H9 (cell line): Measurements from ENCODE around the gene RHOJ. TPM values are rescaled to one million over a fixed set of nuclear protein-coding genes. Genes with fewer than 3 reads are reported as not detected.

Experiments
- DNase-seq: peaks from one replicate; pipeline ENCODE4 v3.0.0-alpha.2; 2017
- H2AFZ ChIP-seq: one replicate; pipeline ENCODE4 v1.6.1; 2013; ENCODE audit warnings: mild to moderate bottlenecking, low read length, control low read depth, moderate library complexity
- H2AK5ac ChIP-seq: 2 replicates; pipeline ENCODE4 v1.6.1; 2013; ENCODE audit warnings: low read length, control low read depth, mixed read lengths; ENCODE audit not compliant: insufficient read length
- H2BK120ac ChIP-seq: one replicate; pipeline ENCODE4 v1.6.1; 2013; ENCODE audit warnings: low read depth, mild to moderate bottlenecking, low read length, control low read depth, inconsistent platforms; ENCODE audit not compliant: poor library complexity, severe bottlenecking
- H2BK12ac ChIP-seq: 2 replicates; pipeline ENCODE4 v1.6.1; 2013; ENCODE audit warnings: low read length, control low read depth, mixed read lengths, low read depth; ENCODE audit not compliant: insufficient read length
- H2BK15ac ChIP-seq: 2 replicates; pipeline ENCODE4 v1.6.1; 2013; ENCODE audit warnings: low read depth, low read length, control low read depth
- H2BK20ac ChIP-seq: one replicate; pipeline ENCODE4 v1.6.1; 2013; ENCODE audit warnings: low read depth, mild to moderate bottlenecking, low read length, control low read depth, inconsistent platforms; ENCODE audit not compliant: poor library complexity, severe bottlenecking
- H2BK5ac ChIP-seq: 2 replicates; pipeline ENCODE4 v1.6.1; 2013; ENCODE audit warnings: low read length, control low read depth, mixed read lengths; ENCODE audit not compliant: insufficient read length
- H3K14ac ChIP-seq: 2 replicates; pipeline ENCODE4 v1.6.1; 2013; ENCODE audit warnings: low read length, control low read depth; ENCODE audit not compliant: insufficient read depth
- H3K18ac ChIP-seq: 2 replicates; pipeline ENCODE4 v1.6.1; 2013; ENCODE audit warnings: low read depth, mild to moderate bottlenecking, mixed read lengths, low read length, control low read depth; ENCODE audit not compliant: insufficient read length
- H3K23ac ChIP-seq: 2 replicates; pipeline ENCODE4 v1.6.1; 2013; ENCODE audit warnings: low read length, control low read depth, mixed read lengths, low read depth; ENCODE audit not compliant: insufficient read length
- H3K23me2 ChIP-seq: 2 replicates; pipeline ENCODE4 v1.6.1; 2013; ENCODE audit warnings: low read depth, mild to moderate bottlenecking, mixed read lengths, low read length, control low read depth; ENCODE audit not compliant: insufficient read length, poor library complexity, severe bottlenecking
- H3K27ac ChIP-seq: 2 replicates; pipeline ENCODE4 v1.5.1; 2013; ENCODE audit warnings: low read length, control low read depth, mixed read lengths, low read depth; ENCODE audit not compliant: insufficient read length
- H3K27me3 ChIP-seq: 2 replicates; pipeline ENCODE4 v1.6.1; 2013; ENCODE audit warnings: low read length, control low read depth, inconsistent platforms; ENCODE audit not compliant: insufficient read depth
- H3K4ac ChIP-seq: 2 replicates; pipeline ENCODE4 v1.6.1; 2013; ENCODE audit warnings: low read depth, mild to moderate bottlenecking, control low read depth, inconsistent platforms, low read length, moderate library complexity
- H3K4me1 ChIP-seq: 2 replicates; pipeline ENCODE4 v1.6.1; 2013; ENCODE audit warnings: low read length, control low read depth, inconsistent platforms; ENCODE audit not compliant: insufficient read depth
- H3K4me2 ChIP-seq: 2 replicates; pipeline ENCODE4 v1.6.1; 2013; ENCODE audit warnings: low read length, control low read depth, mixed read lengths; ENCODE audit not compliant: insufficient read length, insufficient read depth
- H3K56ac ChIP-seq: 2 replicates; pipeline ENCODE4 v1.6.1; 2013; ENCODE audit warnings: low read depth, mild to moderate bottlenecking, mixed read lengths, low read length, control low read depth; ENCODE audit not compliant: insufficient read length
- H3K79me1 ChIP-seq: 2 replicates; pipeline ENCODE4 v1.6.1; 2013; ENCODE audit warnings: low read depth, mild to moderate bottlenecking, moderate library complexity, low read length, control low read depth, inconsistent platforms; ENCODE audit not compliant: insufficient read depth, poor library complexity, severe bottlenecking
- H3K79me2 ChIP-seq: 2 replicates; pipeline ENCODE4 v1.6.1; 2013; ENCODE audit warnings: low read length, control low read depth, inconsistent platforms; ENCODE audit not compliant: insufficient read depth
- H3K9ac ChIP-seq: 2 replicates; pipeline ENCODE4 v1.6.1; 2013; ENCODE audit warnings: low read length, control low read depth, mixed read lengths; ENCODE audit not compliant: insufficient read length; ENCODE audit errors: extremely low read depth
- H3K9me3 ChIP-seq: one replicate; pipeline ENCODE4 v1.6.1; 2013; ENCODE audit warnings: low read depth, low read length, inconsistent platforms; ENCODE audit not compliant: control insufficient read depth
- H3T11ph ChIP-seq: one replicate; pipeline ENCODE4 v1.6.1; 2013; ENCODE audit warnings: mild to moderate bottlenecking, low read length, control low read depth, inconsistent platforms
- H4K20me1 ChIP-seq: one replicate; pipeline ENCODE4 v1.6.1; 2013; ENCODE audit not compliant: control insufficient read depth, insufficient read length, insufficient read depth
- H4K5ac ChIP-seq: 2 replicates; pipeline ENCODE4 v1.6.1; 2013; ENCODE audit warnings: low read depth, mild to moderate bottlenecking, mixed read lengths, low read length, control low read depth; ENCODE audit not compliant: insufficient read length
- H4K8ac ChIP-seq: replicated peaks from 2 replicates; pipeline ENCODE4 v1.6.1; 2013; ENCODE audit warnings: low read length, control low read depth, mixed read lengths, low read depth; ENCODE audit not compliant: insufficient read length
- H4K91ac ChIP-seq: 2 replicates; pipeline ENCODE4 v1.6.1; 2013; ENCODE audit warnings: low read depth, mild to moderate bottlenecking, moderate library complexity, mixed read lengths, low read length, control low read depth; ENCODE audit not compliant: insufficient read length
- H3K27ac Mint-ChIP-seq, 3 experiments: 2 replicates in 2 of 3; 3 replicates in 1 of 3; pipeline ENCODE4 v1.8.0; 2020 to 2021; ENCODE audit warnings: mixed read lengths in 3 of 3, mild to moderate bottlenecking in 1 of 3, moderate library complexity in 1 of 3
- H3K27me3 Mint-ChIP-seq: 2 replicates; pipeline ENCODE4 v1.8.0; 2021; ENCODE audit warnings: low read depth, mild to moderate bottlenecking, moderate library complexity, mixed read lengths
- H3K36me3 Mint-ChIP-seq, 3 experiments: 2 replicates in 2 of 3; 3 replicates in 1 of 3; pipeline ENCODE4 v1.8.0; 2020 to 2021; ENCODE audit warnings: low read depth in 3 of 3, mixed read lengths in 3 of 3; ENCODE audit not compliant: insufficient read depth in 1 of 3
- H3K4me1 Mint-ChIP-seq, 2 experiments: 2 replicates each; pipeline ENCODE4 v1.8.0; 2020; ENCODE audit warnings: mixed read lengths in 2 of 2
- H3K4me3 Mint-ChIP-seq, 2 experiments: 2 replicates in 1 of 2; 3 replicates in 1 of 2; pipeline ENCODE4 v1.8.0; 2020 to 2021; ENCODE audit warnings: mild to moderate bottlenecking in 2 of 2, mixed read lengths in 2 of 2, moderate library complexity in 1 of 2
- H3K9me3 Mint-ChIP-seq, 2 experiments: 2 replicates in 1 of 2; 3 replicates in 1 of 2; pipeline ENCODE4 v1.8.0; 2020; ENCODE audit warnings: mild to moderate bottlenecking in 2 of 2, mixed read lengths in 2 of 2, moderate library complexity in 1 of 2
- WGBS: extraction: QIAGEN DNeasy Blood & Tissue Kit; methylation state at CpG from one replicate; pipeline ENCODE4 v1.1.7; 2013; ENCODE audit warnings: missing lambda C conversion rate, low lambda C conversion rate, mixed read lengths; ENCODE audit not compliant: insufficient read length; ENCODE audit errors: extremely low coverage; 5-methylcytosine and 5-hydroxymethylcytosine counted together
- total RNA-seq: library from RNA; stranded (reverse); gene quantifications from 2 replicates; pipeline ENCODE4 v1.2.1, GENCODE V29; 2021
- TF ChIP-seq, protein P1 (sequence below): fragments of 200-600 bp; sonication (generic); conservative IDR thresholded peaks from 3 replicates; pipeline ENCODE4 v1.8.0; 2021; ENCODE audit warnings: antibody characterized with exemption, mild to moderate bottlenecking

The RHOJ gene
- total RNA-seq, 1 experiment from 2014 or later = not detected

DNA sequence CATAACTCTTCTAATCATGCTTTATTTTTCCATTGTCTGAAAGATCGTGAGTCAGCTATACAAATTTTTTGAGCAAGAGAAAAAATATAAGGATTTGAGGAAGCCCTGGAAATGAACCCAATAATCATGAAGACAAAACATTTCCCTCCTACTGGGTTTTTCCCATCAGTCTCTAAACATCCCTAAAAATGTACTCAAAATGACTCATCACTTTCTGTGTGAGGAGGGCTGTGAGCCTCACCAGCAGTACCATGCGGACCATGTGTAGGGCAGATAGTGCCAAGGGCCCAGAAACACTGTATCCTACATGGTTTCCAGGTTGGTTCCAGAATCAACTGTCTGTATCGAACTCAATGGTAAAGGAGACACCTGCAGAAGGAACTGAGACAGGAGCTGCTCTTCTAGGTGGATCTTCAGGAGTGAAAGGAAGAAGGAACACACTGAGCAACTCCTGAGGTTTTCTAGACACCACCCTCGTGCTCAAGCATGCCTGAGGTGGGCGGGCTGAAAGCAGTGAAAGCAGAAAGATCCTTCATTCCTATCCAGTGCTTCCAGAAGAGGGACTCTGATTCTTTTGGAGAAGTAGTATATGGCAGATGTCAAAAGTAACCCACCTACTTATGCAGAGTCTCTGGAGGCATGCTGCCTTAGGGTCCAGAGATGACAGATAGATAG, 48.6 kb upstream of the RHOJ start:
- no peak overlapping the region for H3K23ac ChIP-seq
- no peak overlapping the region for H3K14ac ChIP-seq
- H2AFZ ChIP-seq = peak overlapping the region; percentile 52
- H2BK20ac ChIP-seq = no peak overlapping the region
- no peak overlapping the region for H4K8ac ChIP-seq
- no peak overlapping the region for H2AK5ac ChIP-seq
- H3K27me3 ChIP-seq = no peaks in the 10 kb centered on the region
- no peaks in the 10 kb centered on the region for H3K27me3 Mint-ChIP-seq
- no peak for DNase-seq
- H3K9me3 ChIP-seq = no peaks in the 10 kb centered on the region
- no peak overlapping the region for H3K4me2 ChIP-seq
- H3K79me2 ChIP-seq = no peaks in the 10 kb centered on the region
- H2BK12ac ChIP-seq = no peak overlapping the region
- H2BK5ac ChIP-seq = no peak overlapping the region
- H3K79me1 ChIP-seq = no peaks in the 10 kb centered on the region
- H3K27ac Mint-ChIP-seq = no peak overlapping the region; a peak in 1 of 7 replicates
- H2BK15ac ChIP-seq = no peak overlapping the region
- no peak overlapping the region for H2BK120ac ChIP-seq
- H3K18ac ChIP-seq = no peak overlapping the region
- no peak overlapping the region for H3K4ac ChIP-seq
- H3K9ac ChIP-seq = no peak overlapping the region
- no peak overlapping the region for H4K5ac ChIP-seq
- H3K9me3 Mint-ChIP-seq = no peaks in the 10 kb centered on the region
- H3K23me2 ChIP-seq = no peaks in the 10 kb centered on the region
- no peak overlapping the region for H3K27ac ChIP-seq
- no peaks in the 10 kb centered on the region for H4K20me1 ChIP-seq
- WGBS = no CpG with 5 or more reads among the region's 5 CpGs
- peaks cover 0 to 2% of the 10 kb centered on the region in 2 experiments; a peak in 2 of 4 replicates for H3K4me1 Mint-ChIP-seq
- TF ChIP-seq, protein P1, sequence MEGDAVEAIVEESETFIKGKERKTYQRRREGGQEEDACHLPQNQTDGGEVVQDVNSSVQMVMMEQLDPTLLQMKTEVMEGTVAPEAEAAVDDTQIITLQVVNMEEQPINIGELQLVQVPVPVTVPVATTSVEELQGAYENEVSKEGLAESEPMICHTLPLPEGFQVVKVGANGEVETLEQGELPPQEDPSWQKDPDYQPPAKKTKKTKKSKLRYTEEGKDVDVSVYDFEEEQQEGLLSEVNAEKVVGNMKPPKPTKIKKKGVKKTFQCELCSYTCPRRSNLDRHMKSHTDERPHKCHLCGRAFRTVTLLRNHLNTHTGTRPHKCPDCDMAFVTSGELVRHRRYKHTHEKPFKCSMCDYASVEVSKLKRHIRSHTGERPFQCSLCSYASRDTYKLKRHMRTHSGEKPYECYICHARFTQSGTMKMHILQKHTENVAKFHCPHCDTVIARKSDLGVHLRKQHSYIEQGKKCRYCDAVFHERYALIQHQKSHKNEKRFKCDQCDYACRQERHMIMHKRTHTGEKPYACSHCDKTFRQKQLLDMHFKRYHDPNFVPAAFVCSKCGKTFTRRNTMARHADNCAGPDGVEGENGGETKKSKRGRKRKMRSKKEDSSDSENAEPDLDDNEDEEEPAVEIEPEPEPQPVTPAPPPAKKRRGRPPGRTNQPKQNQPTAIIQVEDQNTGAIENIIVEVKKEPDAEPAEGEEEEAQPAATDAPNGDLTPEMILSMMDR = no peak
- no peak overlapping the region for H3K4me3 Mint-ChIP-seq
- no peak overlapping the region for H3K56ac ChIP-seq
- no peak overlapping the region for H4K91ac ChIP-seq
- no peaks in the 10 kb centered on the region for H3K36me3 Mint-ChIP-seq
- no peak overlapping the region for H3T11ph ChIP-seq
- no peaks in the 10 kb centered on the region for H3K4me1 ChIP-seq
